KMS-11 (cell line): ENCODE measurements around the gene PDE11A.

ENCODE experiments used
- H2AFZ ChIP-seq: fragments of 200-600 bp; sonication (generic); 2 replicates; pipeline ENCODE4 v1.6.1; 2016; ENCODE audit warnings: antibody characterized with exemption, mixed run types, low read depth
- H3K27ac ChIP-seq: fragments of 200-600 bp; sonication (generic); 2 replicates; pipeline ENCODE4 v1.6.1; 2016; ENCODE audit warnings: mild to moderate bottlenecking, mixed run types
- H3K27me3 ChIP-seq: fragments of 200-600 bp; sonication (generic); 2 replicates; pipeline ENCODE4 v1.6.1; 2017; ENCODE audit warnings: mild to moderate bottlenecking, low read depth, mixed run types, moderate library complexity; ENCODE audit not compliant: insufficient read depth
- H3K36me3 ChIP-seq: fragments of 200-600 bp; sonication (generic); 2 replicates; pipeline ENCODE4 v1.6.1; 2017; ENCODE audit warnings: mild to moderate bottlenecking, mixed run types; ENCODE audit not compliant: insufficient read depth
- H3K4me1 ChIP-seq: fragments of 200-600 bp; sonication (generic); 2 replicates; pipeline ENCODE4 v1.6.1; 2016; ENCODE audit warnings: mild to moderate bottlenecking, low read depth, mixed run types; ENCODE audit not compliant: poor library complexity, severe bottlenecking
- H3K4me2 ChIP-seq: fragments of 200-600 bp; sonication (generic); 2 replicates; pipeline ENCODE4 v1.7.0; 2016; ENCODE audit warnings: mild to moderate bottlenecking, mixed run types
- H3K4me3 ChIP-seq: fragments of 200-600 bp; sonication (generic); IDR thresholded peaks from 2 replicates; pipeline ENCODE4 v1.6.1; 2017; ENCODE audit warnings: low read depth, low read length, mixed read lengths; ENCODE audit not compliant: insufficient read depth
- H3K79me2 ChIP-seq: fragments of 200-600 bp; sonication (generic); 2 replicates; pipeline ENCODE4 v1.6.1; 2016; ENCODE audit warnings: low read depth, mixed run types; ENCODE audit not compliant: insufficient read depth
- H3K9ac ChIP-seq: fragments of 200-600 bp; sonication (generic); 2 replicates; pipeline ENCODE4 v1.6.1; 2016; ENCODE audit warnings: mild to moderate bottlenecking, mixed run types
- H4K20me1 ChIP-seq: fragments of 200-600 bp; sonication (generic); 2 replicates; pipeline ENCODE4 v1.6.1; 2016; ENCODE audit warnings: mild to moderate bottlenecking, mixed run types; ENCODE audit not compliant: insufficient read depth
- TF ChIP-seq, protein P1 (sequence below): fragments of 200-600 bp; sonication (generic); conservative IDR thresholded peaks from 2 replicates; pipeline ENCODE4 v1.6.1; 2017; ENCODE audit warnings: low read depth, mild to moderate bottlenecking, antibody characterized with exemption, low read length, moderate library complexity, mixed read lengths

Gene PDE11A

DNA sequence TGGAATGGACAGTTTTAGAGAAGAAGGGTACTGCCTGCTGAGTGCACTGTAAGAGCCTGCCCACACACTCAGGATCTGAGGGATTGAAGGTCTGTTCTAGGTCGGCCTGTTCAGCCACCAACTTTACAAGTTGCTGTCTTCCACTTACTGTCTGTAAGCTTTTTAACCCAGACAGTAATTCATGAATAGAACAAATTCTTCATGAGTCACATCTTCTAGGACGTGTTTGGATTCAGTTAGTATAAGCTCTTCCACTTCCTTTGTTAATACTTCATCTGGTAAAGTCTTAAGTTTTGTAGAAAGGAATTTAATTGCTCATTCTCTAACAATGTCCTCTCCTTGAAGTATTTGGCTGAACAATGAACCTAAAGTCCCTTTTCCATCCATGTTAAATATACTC lies 74.6 kb downstream of the PDE11A start:
- Histone ChIP-seq H3K4me3 (no peak overlapping the region), H3K36me3 (no peaks in the 10 kb centered on the region), H2AFZ (no peak overlapping the region), H3K9ac (no peak overlapping the region), H3K4me1 (peaks cover 4% of the 10 kb centered on the region), H3K27ac (no peak overlapping the region), H3K27me3 (no peaks in the 10 kb centered on the region), H3K79me2 (no peaks in the 10 kb centered on the region), H3K4me2 (no peak overlapping the region), H4K20me1 (no peaks in the 10 kb centered on the region)
- TF ChIP-seq, protein P1, sequence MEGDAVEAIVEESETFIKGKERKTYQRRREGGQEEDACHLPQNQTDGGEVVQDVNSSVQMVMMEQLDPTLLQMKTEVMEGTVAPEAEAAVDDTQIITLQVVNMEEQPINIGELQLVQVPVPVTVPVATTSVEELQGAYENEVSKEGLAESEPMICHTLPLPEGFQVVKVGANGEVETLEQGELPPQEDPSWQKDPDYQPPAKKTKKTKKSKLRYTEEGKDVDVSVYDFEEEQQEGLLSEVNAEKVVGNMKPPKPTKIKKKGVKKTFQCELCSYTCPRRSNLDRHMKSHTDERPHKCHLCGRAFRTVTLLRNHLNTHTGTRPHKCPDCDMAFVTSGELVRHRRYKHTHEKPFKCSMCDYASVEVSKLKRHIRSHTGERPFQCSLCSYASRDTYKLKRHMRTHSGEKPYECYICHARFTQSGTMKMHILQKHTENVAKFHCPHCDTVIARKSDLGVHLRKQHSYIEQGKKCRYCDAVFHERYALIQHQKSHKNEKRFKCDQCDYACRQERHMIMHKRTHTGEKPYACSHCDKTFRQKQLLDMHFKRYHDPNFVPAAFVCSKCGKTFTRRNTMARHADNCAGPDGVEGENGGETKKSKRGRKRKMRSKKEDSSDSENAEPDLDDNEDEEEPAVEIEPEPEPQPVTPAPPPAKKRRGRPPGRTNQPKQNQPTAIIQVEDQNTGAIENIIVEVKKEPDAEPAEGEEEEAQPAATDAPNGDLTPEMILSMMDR = no peak

DNA sequence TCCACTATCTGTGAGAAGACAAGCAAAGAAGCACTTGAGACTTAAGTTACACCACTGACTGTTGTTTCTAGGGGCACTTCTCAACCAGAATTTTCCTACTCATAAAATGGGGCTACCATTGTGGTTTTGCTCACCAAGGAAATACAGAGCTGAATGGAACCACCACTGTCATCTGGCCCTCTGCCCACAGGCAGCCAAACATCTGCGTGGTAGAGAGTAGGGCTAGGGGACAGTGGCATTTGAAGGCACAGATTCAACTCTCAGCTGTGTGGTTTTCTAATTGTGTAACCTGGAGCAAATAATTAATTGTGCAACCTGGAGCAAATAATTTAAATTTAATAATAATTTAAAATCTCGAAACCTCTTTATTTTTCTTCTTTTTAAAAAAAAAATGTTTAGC lies 79.6 kb downstream of the PDE11A start:
- H3K4me2 ChIP-seq = no peak overlapping the region
- H2AFZ ChIP-seq = no peak overlapping the region
- no peaks in the 10 kb centered on the region for H4K20me1 ChIP-seq
- no peak overlapping the region for H3K9ac ChIP-seq
- H3K4me1 ChIP-seq = peaks cover 9% of the 10 kb centered on the region
- no peaks in the 10 kb centered on the region for H3K27me3 ChIP-seq
- H3K79me2 ChIP-seq = no peaks in the 10 kb centered on the region
- TF ChIP-seq, protein P1 = no peak
- no peak overlapping the region for H3K27ac ChIP-seq
- no peaks in the 10 kb centered on the region for H3K36me3 ChIP-seq
- no peak overlapping the region for H3K4me3 ChIP-seq

DNA sequence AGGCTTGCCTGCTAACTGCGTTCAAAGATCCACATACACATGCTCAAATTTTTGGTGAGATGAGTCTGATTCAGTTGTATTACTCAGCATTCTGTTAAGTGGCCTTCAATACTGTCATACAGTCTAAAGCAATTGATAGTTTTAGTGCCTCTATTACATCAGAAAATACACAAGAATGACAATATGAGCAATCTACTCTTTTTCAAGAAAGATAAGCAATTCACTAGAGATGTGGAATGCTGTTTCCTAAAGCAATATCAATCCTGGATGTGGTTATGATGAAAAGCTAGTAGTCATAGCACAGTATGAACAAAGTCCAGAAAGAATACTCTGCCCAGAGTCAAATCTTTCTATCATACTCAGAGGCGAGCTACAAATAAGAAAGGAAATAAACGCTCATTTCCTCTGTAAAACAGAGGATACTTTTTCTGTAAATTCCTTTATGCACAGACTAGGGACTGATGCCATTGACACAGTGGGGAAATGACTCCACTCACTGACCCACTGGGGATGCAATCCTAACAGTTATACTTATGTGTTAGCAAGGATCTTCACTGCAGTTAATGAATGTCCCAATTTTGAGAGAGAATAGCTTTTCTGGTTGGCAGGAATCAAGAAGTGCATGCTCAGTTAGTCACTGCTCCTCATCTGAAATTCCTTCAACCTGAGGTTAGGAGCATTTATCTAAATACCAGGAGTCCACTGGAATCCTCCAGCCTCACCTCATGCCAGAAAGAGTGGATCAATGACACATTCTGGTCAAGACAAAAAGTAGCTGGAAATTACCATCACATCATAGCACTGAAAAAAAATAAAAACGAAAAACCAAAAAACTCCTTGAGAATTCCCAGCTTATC lies 83.3 kb downstream of the PDE11A start:
- H3K27me3 ChIP-seq = no peaks in the 10 kb centered on the region
- TF ChIP-seq, protein P1 = no peak
- peaks cover 9% of the 10 kb centered on the region for H3K4me1 ChIP-seq
- H3K4me2 ChIP-seq = no peak overlapping the region
- H3K79me2 ChIP-seq = no peaks in the 10 kb centered on the region
- H3K9ac ChIP-seq = no peak overlapping the region
- H3K4me3 ChIP-seq = no peak overlapping the region
- no peaks in the 10 kb centered on the region for H3K36me3 ChIP-seq
- no peaks in the 10 kb centered on the region for H4K20me1 ChIP-seq
- no peak overlapping the region for H3K27ac ChIP-seq
- H2AFZ ChIP-seq = no peak overlapping the region

DNA sequence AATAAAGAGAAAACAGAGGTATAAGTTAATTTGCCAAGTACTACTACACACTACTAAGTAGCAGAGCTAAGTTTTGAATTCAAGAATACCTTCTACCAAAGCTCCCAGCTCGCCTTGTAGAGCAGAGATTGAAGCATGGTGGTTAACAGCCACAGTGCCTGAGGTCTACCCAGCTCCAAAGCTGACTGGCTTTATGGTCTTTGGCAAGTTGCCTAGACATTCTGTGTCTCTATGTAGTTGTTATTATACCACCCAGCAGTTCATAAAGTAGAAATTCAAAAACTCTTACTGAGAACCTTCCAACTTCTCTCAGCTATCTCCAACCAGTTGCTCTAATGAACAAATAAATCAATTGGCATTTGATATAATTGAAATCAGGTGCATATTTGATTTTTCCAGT lies 87.8 kb downstream of the PDE11A start:
- Histone ChIP-seq H3K4me3 (no peak overlapping the region), H3K27me3 (no peaks in the 10 kb centered on the region), H3K79me2 (no peaks in the 10 kb centered on the region), H3K4me2 (no peak overlapping the region), H3K9ac (no peak overlapping the region), H3K27ac (no peak overlapping the region), H4K20me1 (no peaks in the 10 kb centered on the region), H3K36me3 (no peaks in the 10 kb centered on the region), H2AFZ (no peak overlapping the region), H3K4me1 (no peaks in the 10 kb centered on the region)
- TF ChIP-seq, protein P1 = no peak
